K562 (cell line): ENCODE measurements around the gene RTP3. TPM values are rescaled to one million over a fixed set of nuclear protein-coding genes. Genes with fewer than 3 reads are reported as not detected.

Source experiments
- ATAC-seq: fragments of 200-7000 bp; cut with Tn5 transposase; 3 replicates; pipeline ENCODE4 v1.9.1; 2020; ENCODE audit warnings: moderate library complexity
- BruUV-seq: library from RNA; stranded (reverse); fragments of 400-500 nt; replicated peaks from 2 replicates; lab custom pipeline; 2021; lab: Mats Ljungman, UMichigan
- CTCF ChIA-PET: fragments of 300-600 bp; formaldehyde crosslinking; extraction: SDS; loops from one replicate; lab custom pipeline; 2021; ENCODE audit warnings: low intra/inter-chr PET ratio; lab: Yijun Ruan, JAX
- POLR2A ChIA-PET: fragments of 300-600, 350-650 bp; sonication (Branson Sonifier 250); formaldehyde crosslinking; extraction: SDS; loops from one replicate; lab custom pipeline; 2021; ENCODE audit warnings: antibody characterized with exemption, inconsistent platforms; lab: Yijun Ruan, JAX
- DNase-seq, 4 experiments: peaks; one replicate each; pipeline versions ENCODE4 v3.0.0 to v3.0.0-alpha.2; 2011 to 2018; ENCODE audit warnings: low spot score in 3 of 4, mixed read lengths in 3 of 4; ENCODE audit errors: extremely low read depth in 1 of 4
- FAIRE-seq: peaks from 2 replicates; lab custom pipeline; 2011; peaks lifted over from hg19 to GRCh38; lab: Jason Lieb, UNC
- H2AFZ ChIP-seq: 2 replicates; pipeline ENCODE4 v1.6.0; 2011; ENCODE audit warnings: low read depth, low read length, control low read depth, inconsistent platforms
- H3K27ac ChIP-seq: fragments of 200-600 bp; 3 replicates; pipeline ENCODE4 v1.8.0; 2011; ENCODE audit warnings: low read depth, mild to moderate bottlenecking, control low read depth, inconsistent platforms, low read length, moderate library complexity, mixed read lengths; ENCODE audit errors: extremely low read depth
- H3K27me3 ChIP-seq, 2 experiments: fragments of 300-600 bp in 1 of 2; 2 replicates in 1 of 2; 3 replicates in 1 of 2; pipeline versions ENCODE4 v1.6.0 to v1.8.0; 2011; ENCODE audit warnings: inconsistent platforms in 2 of 2, low read length in 2 of 2, mild to moderate bottlenecking in 1 of 2, mixed read lengths in 1 of 2, moderate library complexity in 1 of 2; ENCODE audit not compliant: control insufficient read depth in 2 of 2, insufficient read depth in 2 of 2
- H3K36me3 ChIP-seq: fragments of 300-600 bp; 3 replicates; pipeline ENCODE4 v1.8.0; 2011; ENCODE audit warnings: mild to moderate bottlenecking, low read length, inconsistent platforms; ENCODE audit not compliant: control insufficient read depth, insufficient read depth
- H3K4me1 ChIP-seq, 2 experiments: fragments of 200-600 bp in 1 of 2; replicated peaks in 1 of 2; 2 replicates in 1 of 2; 3 replicates in 1 of 2; pipeline versions ENCODE4 v1.5.1 to v1.8.0; 2011; ENCODE audit warnings: inconsistent platforms in 2 of 2, low read length in 2 of 2, mild to moderate bottlenecking in 1 of 2, mixed read lengths in 1 of 2, moderate library complexity in 1 of 2; ENCODE audit not compliant: control insufficient read depth in 2 of 2, insufficient read depth in 2 of 2
- H3K4me2 ChIP-seq: 2 replicates; pipeline ENCODE4 v1.6.1; 2011; ENCODE audit warnings: low read length, control low read depth, inconsistent platforms, mixed read lengths; ENCODE audit not compliant: insufficient read depth
- H3K4me3 ChIP-seq: fragments of 200-600 bp; sonication (generic), shearing (Covaris generic); 2 replicates; pipeline ENCODE4 v1.5.1; 2016; ENCODE audit warnings: control low read depth, inconsistent platforms
- H3K79me2 ChIP-seq: fragments of 200-600 bp; 3 replicates; pipeline ENCODE4 v1.8.0; 2011; ENCODE audit warnings: low read length, inconsistent platforms; ENCODE audit not compliant: control insufficient read depth, insufficient read depth
- H3K9ac ChIP-seq, 2 experiments: 2 replicates each; pipeline versions ENCODE4 v1.6.0 to v1.6.1; 2011; ENCODE audit warnings: low read depth in 2 of 2, low read length in 2 of 2, control low read depth in 1 of 2, inconsistent platforms in 1 of 2, mild to moderate bottlenecking in 1 of 2, mixed read lengths in 1 of 2; ENCODE audit not compliant: insufficient read depth in 1 of 2
- H3K9me1 ChIP-seq: one replicate; pipeline ENCODE4 v1.6.0; 2011; ENCODE audit warnings: inconsistent platforms, mild to moderate bottlenecking, low read length, moderate library complexity; ENCODE audit not compliant: control insufficient read depth, insufficient read depth
- H3K9me3 ChIP-seq: replicated peaks from 2 replicates; pipeline ENCODE4 v1.5.1; 2011; ENCODE audit warnings: low read depth, low read length, inconsistent platforms; ENCODE audit not compliant: control insufficient read depth, insufficient read depth
- H4K20me1 ChIP-seq: replicated peaks from 2 replicates; pipeline ENCODE4 v1.6.1; 2011; ENCODE audit warnings: low read length, inconsistent platforms, mixed read lengths; ENCODE audit not compliant: control insufficient read depth, insufficient read depth
- ADNP ChIP-seq: fragments of 200-800 bp; sonication (Bioruptor generic); IDR thresholded peaks from 2 replicates; pipeline ENCODE4 v1.6.1; 2016; ENCODE audit warnings: missing genetic modification characterization, missing compliant biosample characterization
- BCOR ChIP-seq: fragments of 450-650 bp; IDR thresholded peaks from 2 replicates; pipeline ENCODE4 v1.6.1; 2016
- CEBPG ChIP-seq, 3 experiments: fragments of 200-800 bp in 1 of 3; sonication (Bioruptor generic) in 1 of 3; sonication (generic) in 1 of 3; formaldehyde crosslinking in 1 of 3; IDR thresholded peaks in 2 of 3; conservative IDR thresholded peaks in 1 of 3; 2 replicates each; pipeline versions ENCODE4 v1.6.1 to v1.8.0; 2016 to 2022; ENCODE audit warnings: missing compliant biosample characterization in 2 of 3, missing genetic modification characterization in 2 of 3, mild to moderate bottlenecking in 1 of 3, missing genetic modification reagents in 1 of 3
- ESRRA ChIP-seq: fragments of 450-650 bp; IDR thresholded peaks from 2 replicates; pipeline ENCODE4 v1.6.1; 2014; ENCODE audit warnings: low read depth, mild to moderate bottlenecking, moderate library complexity, borderline replicate concordance
- KDM1A ChIP-seq, 2 experiments: fragments of 450-650 bp; IDR thresholded peaks; 2 replicates each; pipeline ENCODE4 v1.6.1; 2016; ENCODE audit warnings: mild to moderate bottlenecking in 2 of 2
- PML ChIP-seq: IDR thresholded peaks from 2 replicates; pipeline ENCODE4 v1.6.1; 2012; ENCODE audit warnings: low read length, inconsistent platforms
- PURB ChIP-seq: sonication (generic); formaldehyde crosslinking; IDR thresholded peaks from 2 replicates; pipeline ENCODE4 v1.9.0; 2021; ENCODE audit warnings: low read depth, mild to moderate bottlenecking, missing genetic modification reagents
- RBM25 ChIP-seq: fragments of 200-400 bp; formaldehyde crosslinking; IDR thresholded peaks from 2 replicates; pipeline ENCODE4 v1.6.1; 2018; ENCODE audit warnings: low read length, low read depth, moderate library complexity; ENCODE audit not compliant: severe bottlenecking
- WGBS: fragments of 100-300 bp; shearing (Covaris generic); methylation state at CpG from one replicate; pipeline ENCODE4 v1.1.6; 2016; ENCODE audit warnings: low coverage, mixed read lengths; ENCODE audit not compliant: insufficient coverage; ENCODE audit errors: missing lambda C conversion rate; 5-methylcytosine and 5-hydroxymethylcytosine counted together
- in situ Hi-C: fragments of 300-500 bp; cut with MboI; formaldehyde crosslinking; loops from 4 replicates; pipeline ENCODE4 v1.15.0; 2018; ENCODE audit warnings: inconsistent platforms, mixed read lengths
- intact Hi-C: fragments of 100-400 bp; cut with micrococcal nuclease; formaldehyde crosslinking; loops from 2 replicates; pipeline ENCODE4 v1.14.2; 2022
- polyA plus RNA-seq, 8 experiments: library from polyadenylated mRNA; depleted of rRNA in 4 of 8; stranded (reverse) in 5 of 8; unstranded in 3 of 8; fragments of >200 nt; fragmentation: Nextera tagmentation in 2 of 8; fragmentation: Illumina TruSeq in 1 of 8; extraction: Ambion mirVana in 2 of 8; extraction: Trizol in 1 of 8; gene quantifications; 2 replicates each; pipeline versions ENCODE4 v1.2.1 to v1.2.3, GENCODE V29; 2011 to 2014; ENCODE audit warnings: inconsistent platforms in 1 of 8, missing spikeins in 1 of 8
- total RNA-seq, 7 experiments: library from RNA; depleted of rRNA in 6 of 7; stranded (reverse); fragments of >200 nt in 6 of 7; fragmentation: Illumina TruSeq in 2 of 7; extraction: Trizol in 2 of 7; gene quantifications; 2 replicates each; pipeline versions ENCODE4 v1.2.1 to v1.2.3, GENCODE V29; 2011 to 2021; ENCODE audit warnings: low replicate concordance in 1 of 7
- TF ChIP-seq, protein P1 (sequence below): fragments of 250-450 bp; sonication (Bioruptor Pico); IDR thresholded peaks from 2 replicates; pipeline ENCODE4 v1.4.0; 2020

The RTP3 gene
- total and polyA plus RNA-seq, 9 of the 15 experiments (the other 6 are each of a cell fraction or from before 2014, with no cell fraction given) = not detected

DNA sequence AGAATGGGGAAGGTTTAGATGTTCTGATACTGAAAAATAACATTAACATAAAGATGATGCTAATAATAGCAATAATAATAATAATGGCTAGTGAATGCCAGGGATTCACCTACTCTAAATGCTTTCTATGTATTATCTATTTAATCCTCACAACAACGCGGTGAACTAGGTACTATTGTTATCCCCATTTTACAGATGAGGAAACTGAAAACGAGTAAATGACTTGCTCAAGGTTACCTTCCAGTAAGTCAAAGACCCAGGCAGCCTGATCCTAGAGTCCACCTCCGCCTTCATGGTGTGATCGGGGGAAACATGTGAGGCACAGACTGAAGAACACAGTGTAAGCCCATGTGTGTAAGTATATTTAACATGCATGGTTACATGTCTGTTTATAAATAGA, 38.0 kb downstream of the RTP3 start:
- Histone ChIP-seq H3K9me3 (no peaks in the 10 kb centered on the region), H3K27ac (no peak overlapping the region), H3K4me2 (no peak overlapping the region), H3K4me3 (no peak overlapping the region), H4K20me1 (no peaks in the 10 kb centered on the region), H3K79me2 (no peaks in the 10 kb centered on the region), H3K27me3 (no peaks in the 10 kb centered on the region; a peak in 1 of 5 replicates), H3K36me3 (no peaks in the 10 kb centered on the region), H3K9me1 (no peaks in the 10 kb centered on the region), H2AFZ (peak overlapping the region; percentile 44; the same call in 1 of the 2 replicates), H3K4me1 (peaks cover 10 to 17% of the 10 kb centered on the region in 2 experiments; a peak in 3 of 5 replicates), H3K9ac (no peak overlapping the region)
- in situ Hi-C loops (no loop called here), intact Hi-C loops (no loop called here)
- CTCF ChIA-PET = no interaction called here
- FAIRE-seq (no peak), DNase-seq (no peak), ATAC-seq (no peak)
- POLR2A ChIA-PET = interaction anchor here (1.3 kb wide), 1 partner anchor 10 kb away, joined by 5 read pairs; no protein-coding TSS in a partner anchor
- BruUV-seq = no TSS peak
- TF ChIP-seq CEBPG (CRISPR knock-in tag; IDR thresholded peaks at IDR 0.05) = no peak
- no peak for TF ChIP-seq CEBPG (tag; conservative IDR thresholded peaks at IDR 0.05 in 1 of 2, IDR thresholded peaks at IDR 0.05 in 1 of 2)
- peak; percentile 75 for TF ChIP-seq ESRRA
- peak; percentile 85 for TF ChIP-seq RBM25
- TF ChIP-seq PURB (CRISPR knock-in tag) = no peak
- TF ChIP-seq PML = no peak
- peak; percentile 38 to 60; a peak in 1 of 4 replicates for TF ChIP-seq KDM1A (IDR thresholded peaks at IDR 0.05)
- TF ChIP-seq ADNP = peak; percentile 58
- peak; percentile 73; the same call in 1 of the 2 replicates for TF ChIP-seq BCOR
- TF ChIP-seq, protein P1, sequence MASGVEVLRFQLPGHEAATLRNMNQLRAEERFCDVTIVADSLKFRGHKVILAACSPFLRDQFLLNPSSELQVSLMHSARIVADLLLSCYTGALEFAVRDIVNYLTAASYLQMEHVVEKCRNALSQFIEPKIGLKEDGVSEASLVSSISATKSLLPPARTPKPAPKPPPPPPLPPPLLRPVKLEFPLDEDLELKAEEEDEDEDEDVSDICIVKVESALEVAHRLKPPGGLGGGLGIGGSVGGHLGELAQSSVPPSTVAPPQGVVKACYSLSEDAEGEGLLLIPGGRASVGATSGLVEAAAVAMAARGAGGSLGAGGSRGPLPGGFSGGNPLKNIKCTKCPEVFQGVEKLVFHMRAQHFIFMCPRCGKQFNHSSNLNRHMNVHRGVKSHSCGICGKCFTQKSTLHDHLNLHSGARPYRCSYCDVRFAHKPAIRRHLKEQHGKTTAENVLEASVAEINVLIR = no peak
- 23% methylated on average over 5 of the region's 5 CpGs for WGBS
